Skeletal muscle satellite cell (primary cell): Measurements from ENCODE around the gene BLOC1S3.

Experiments
- H3K27me3 ChIP-seq: 2 replicates; pipeline ENCODE4 v1.7.0; 2013; ENCODE audit warnings: low read length; ENCODE audit not compliant: control insufficient read depth, insufficient read depth
- H3K36me3 ChIP-seq: 2 replicates; pipeline ENCODE4 v1.7.0; 2013; ENCODE audit warnings: mild to moderate bottlenecking, control low read depth, low read length; ENCODE audit not compliant: insufficient read depth
- H3K4me1 ChIP-seq: 2 replicates; pipeline ENCODE4 v1.7.0; 2013; ENCODE audit warnings: low read length; ENCODE audit not compliant: control insufficient read depth, insufficient read depth
- H3K4me2 ChIP-seq: 2 replicates; pipeline ENCODE4 v1.7.0; 2013; ENCODE audit warnings: mild to moderate bottlenecking, low read length
- H3K4me3 ChIP-seq: 2 replicates; pipeline ENCODE4 v1.7.0; 2013; ENCODE audit warnings: low read length
- H3K9ac ChIP-seq: 2 replicates; pipeline ENCODE4 v1.7.0; 2013; ENCODE audit warnings: mild to moderate bottlenecking, low read depth, low read length, moderate library complexity
- H3K9me3 ChIP-seq: replicated peaks from 2 replicates; pipeline ENCODE4 v1.7.0; 2013; ENCODE audit warnings: mild to moderate bottlenecking, control low read depth, low read length

BLOC1S3 gene

GRCh38 chr19:45158503-45159209 is 19.9 kb upstream of the BLOC1S3 start:
- Histone ChIP-seq H3K9ac (no peak overlapping the region), H3K27me3 (peaks cover 22% of the 10 kb centered on the region), H3K36me3 (no peaks in the 10 kb centered on the region), H3K4me2 (no peak overlapping the region), H3K4me1 (peaks cover 16% of the 10 kb centered on the region), H3K9me3 (no peaks in the 10 kb centered on the region), H3K4me3 (no peak overlapping the region)

GRCh38 chr19:45159210-45159970 is 19.2 kb upstream of the BLOC1S3 start:
- no peaks in the 10 kb centered on the region for H3K36me3 ChIP-seq
- H3K9me3 ChIP-seq, result no peaks in the 10 kb centered on the region
- peaks cover 11% of the 10 kb centered on the region for H3K4me1 ChIP-seq
- H3K4me3 ChIP-seq, result no peak overlapping the region
- peaks cover 22% of the 10 kb centered on the region for H3K27me3 ChIP-seq
- H3K4me2 ChIP-seq, result no peak overlapping the region
- no peak overlapping the region for H3K9ac ChIP-seq

GRCh38 chr19:45159971-45160324 is 18.6 kb upstream of the BLOC1S3 start:
- no peaks in the 10 kb centered on the region for H3K36me3 ChIP-seq
- no peaks in the 10 kb centered on the region for H3K9me3 ChIP-seq
- no peak overlapping the region for H3K4me3 ChIP-seq
- H3K4me2 ChIP-seq, result no peak overlapping the region
- peaks cover 10% of the 10 kb centered on the region for H3K4me1 ChIP-seq
- no peak overlapping the region for H3K9ac ChIP-seq
- H3K27me3 ChIP-seq, result peaks cover 22% of the 10 kb centered on the region

- Histone ChIP-seq H3K4me1 (peaks cover 10% of the 10 kb centered on the region), H3K9ac (no peak within 1 kb of the TSS), H3K4me3 (no peak within 1 kb of the TSS), H3K9me3 (no peaks in the 10 kb centered on the region), H3K36me3 (no peaks in the 10 kb centered on the region), H3K4me2 (no peak within 1 kb of the TSS), H3K27me3 (peaks cover 22% of the 10 kb centered on the region)
Measured at GRCh38 chr19:45160870-45161737, 17.5 kb upstream of the BLOC1S3 start, which contains the start of gene NKPD1. NKPD1 (minus strand) TSS chr19:45160982; CDS start chr19:45160150, 832 bp downstream.

GRCh38 chr19:45161738-45162607 is 16.6 kb upstream of the BLOC1S3 start:
- Histone ChIP-seq H3K36me3 (no peaks in the 10 kb centered on the region), H3K9me3 (no peaks in the 10 kb centered on the region), H3K27me3 (peaks cover 22% of the 10 kb centered on the region), H3K4me3 (no peak overlapping the region), H3K4me1 (peaks cover 10% of the 10 kb centered on the region), H3K4me2 (no peak overlapping the region), H3K9ac (no peak overlapping the region)

- no peak overlapping the region for H3K4me2 ChIP-seq
- H3K9ac ChIP-seq, result no peak overlapping the region
- H3K36me3 ChIP-seq, result no peaks in the 10 kb centered on the region
- H3K4me3 ChIP-seq, result no peak overlapping the region
- H3K27me3 ChIP-seq, result peaks cover 22% of the 10 kb centered on the region
- peaks cover 10% of the 10 kb centered on the region for H3K4me1 ChIP-seq
- H3K9me3 ChIP-seq, result no peaks in the 10 kb centered on the region
Measured at GRCh38 chr19:45162608-45163143, 15.9 kb upstream of the BLOC1S3 start.

- no peak overlapping the region for H3K4me3 ChIP-seq
- no peaks in the 10 kb centered on the region for H3K9me3 ChIP-seq
- H3K4me2 ChIP-seq, result no peak overlapping the region
- H3K36me3 ChIP-seq, result no peaks in the 10 kb centered on the region
- H3K9ac ChIP-seq, result no peak overlapping the region
- peaks cover 18% of the 10 kb centered on the region for H3K27me3 ChIP-seq
- peaks cover 10% of the 10 kb centered on the region for H3K4me1 ChIP-seq
Measured at GRCh38 chr19:45163156-45163555, 15.4 kb upstream of the BLOC1S3 start.

GRCh38 chr19:45163751-45164460 is 14.7 kb upstream of the BLOC1S3 start:
- Histone ChIP-seq H3K4me1 (peaks cover 10% of the 10 kb centered on the region), H3K9me3 (no peaks in the 10 kb centered on the region), H3K9ac (no peak overlapping the region), H3K36me3 (no peaks in the 10 kb centered on the region), H3K27me3 (peaks cover 18% of the 10 kb centered on the region), H3K4me3 (no peak overlapping the region), H3K4me2 (peak overlapping the region; percentile 9)

GRCh38 chr19:45164577-45165335 is 13.8 kb upstream of the BLOC1S3 start:
- Histone ChIP-seq H3K9ac (no peak overlapping the region), H3K4me3 (no peak overlapping the region), H3K36me3 (no peaks in the 10 kb centered on the region), H3K4me1 (peaks cover 10% of the 10 kb centered on the region), H3K4me2 (peak overlapping the region; percentile 9), H3K27me3 (peaks cover 18% of the 10 kb centered on the region), H3K9me3 (no peaks in the 10 kb centered on the region)
